IMR-90 (cell line): Measurements from ENCODE around the gene TCF4. TPM values are rescaled to one million over a fixed set of nuclear protein-coding genes. Genes with fewer than 3 reads are reported as not detected.
A peak's percentile ranks its signal among the peaks of the same experiment; 100 is the strongest.

Experiments
- ATAC-seq: fragments of 200-7000 bp; cut with Tn5 transposase; 2 replicates; pipeline ENCODE4 v1.9.1; 2020; ENCODE audit warnings: low read depth, mild to moderate bottlenecking, moderate library complexity
- BruUV-seq: library from RNA; stranded (reverse); fragments of 400-500 nt; replicated peaks from 2 replicates; lab custom pipeline; 2021; lab: Mats Ljungman, UMichigan
- CTCF ChIA-PET: fragments of 300-600 bp; formaldehyde crosslinking; extraction: SDS; loops from one replicate; lab custom pipeline; 2021; ENCODE audit warnings: antibody characterized with exemption; lab: Yijun Ruan, JAX
- POLR2A ChIA-PET: fragments of 300-600 bp; sonication (Branson Sonifier 250); formaldehyde crosslinking; loops from one replicate; lab custom pipeline; 2022; ENCODE audit warnings: antibody characterized with exemption; ENCODE audit not compliant: unreplicated experiment; lab: Charles Lee
- DNase-seq: peaks from one replicate; pipeline ENCODE4 v3.0.0; 2013
- H2AFZ ChIP-seq: replicated peaks from 2 replicates; pipeline ENCODE3; 2013; ENCODE audit warnings: low read length, mild to moderate bottlenecking; ENCODE audit not compliant: poor library complexity
- H2AK5ac ChIP-seq: 2 replicates; pipeline ENCODE4 v1.6.1; 2013; ENCODE audit warnings: low read depth, low read length, inconsistent platforms
- H2AK9ac ChIP-seq: replicated peaks from 2 replicates; pipeline ENCODE3; 2013; ENCODE audit warnings: mild to moderate bottlenecking, low read depth, low read length, moderate library complexity; ENCODE audit not compliant: poor library complexity
- H2BK120ac ChIP-seq: 2 replicates; pipeline ENCODE4 v1.6.1; 2013; ENCODE audit warnings: low read depth, low read length, inconsistent platforms
- H2BK15ac ChIP-seq: 3 replicates; pipeline ENCODE4 v1.6.1; 2013; ENCODE audit warnings: low read depth, low read length, inconsistent platforms
- H2BK20ac ChIP-seq: 2 replicates; pipeline ENCODE4 v1.6.1; 2013; ENCODE audit warnings: low read depth, mild to moderate bottlenecking, inconsistent platforms, low read length, moderate library complexity
- H2BK5ac ChIP-seq: 2 replicates; pipeline ENCODE4 v1.6.1; 2013; ENCODE audit warnings: mild to moderate bottlenecking, low read depth, low read length, inconsistent platforms; ENCODE audit not compliant: poor library complexity, severe bottlenecking
- H3K14ac ChIP-seq: replicated peaks from 2 replicates; pipeline ENCODE4 v1.6.1; 2013; ENCODE audit warnings: low read depth, low read length, inconsistent platforms
- H3K18ac ChIP-seq: 2 replicates; pipeline ENCODE4 v1.6.1; 2013; ENCODE audit warnings: low read depth, low read length, control low read depth
- H3K23ac ChIP-seq: 2 replicates; pipeline ENCODE4 v1.6.1; 2013; ENCODE audit warnings: low read depth, low read length, inconsistent platforms
- H3K27ac ChIP-seq: 2 replicates; pipeline ENCODE4 v1.5.1; 2013; ENCODE audit warnings: mild to moderate bottlenecking, control low read depth, low read length; ENCODE audit not compliant: insufficient read depth
- H3K27me3 ChIP-seq: 2 replicates; pipeline ENCODE4 v1.6.1; 2013; ENCODE audit warnings: low read length; ENCODE audit not compliant: control insufficient read depth, insufficient read depth
- H3K36me3 ChIP-seq: 2 replicates; pipeline ENCODE4 v1.6.1; 2013; ENCODE audit warnings: low read length, mixed read lengths; ENCODE audit not compliant: control insufficient read depth, insufficient read depth
- H3K4ac ChIP-seq: 2 replicates; pipeline ENCODE4 v1.6.1; 2013; ENCODE audit warnings: low read depth, low read length, inconsistent platforms
- H3K4me1 ChIP-seq: 2 replicates; pipeline ENCODE4 v1.6.1; 2013; ENCODE audit warnings: low read length, mixed read lengths; ENCODE audit not compliant: control insufficient read depth, insufficient read depth
- H3K4me2 ChIP-seq: 2 replicates; pipeline ENCODE4 v1.6.1; 2013; ENCODE audit warnings: low read depth, mild to moderate bottlenecking, control low read depth, low read length, moderate library complexity
- H3K4me3 ChIP-seq: 2 replicates; pipeline ENCODE4 v1.5.1; 2013; ENCODE audit warnings: low read depth, mild to moderate bottlenecking, control low read depth, low read length, moderate library complexity; ENCODE audit not compliant: insufficient read depth
- H3K56ac ChIP-seq: 2 replicates; pipeline ENCODE4 v1.6.1; 2013; ENCODE audit warnings: low read length, inconsistent platforms; ENCODE audit not compliant: insufficient read depth; ENCODE audit errors: extremely low read depth
- H3K79me1 ChIP-seq, 2 experiments: 2 replicates each; pipeline ENCODE4 v1.6.1; 2013; ENCODE audit warnings: low read length in 2 of 2, inconsistent platforms in 1 of 2, low read depth in 1 of 2
- H3K9ac ChIP-seq: 2 replicates; pipeline ENCODE4 v1.6.1; 2013; ENCODE audit warnings: low read depth, low read length, control low read depth
- H3K9me1 ChIP-seq: 2 replicates; pipeline ENCODE4 v1.6.1; 2013; ENCODE audit warnings: low read length, inconsistent platforms; ENCODE audit not compliant: insufficient read depth
- H3K9me3 ChIP-seq: 2 replicates; pipeline ENCODE4 v1.6.1; 2013; ENCODE audit warnings: low read length; ENCODE audit not compliant: control insufficient read depth, insufficient read depth
- H4K20me1 ChIP-seq: 2 replicates; pipeline ENCODE4 v1.6.1; 2013; ENCODE audit warnings: low read length, inconsistent platforms; ENCODE audit not compliant: insufficient read depth
- H4K5ac ChIP-seq: 2 replicates; pipeline ENCODE4 v1.6.1; 2013; ENCODE audit warnings: mild to moderate bottlenecking, low read depth, low read length, control low read depth
- H4K8ac ChIP-seq, 2 experiments: 2 replicates each; pipeline ENCODE4 v1.6.1; 2013; ENCODE audit warnings: low read depth in 2 of 2, low read length in 2 of 2, control low read depth in 1 of 2, inconsistent platforms in 1 of 2
- H4K91ac ChIP-seq: 2 replicates; pipeline ENCODE4 v1.6.1; 2013; ENCODE audit warnings: low read depth, low read length, inconsistent platforms; ENCODE audit not compliant: insufficient read depth
- CEBPB ChIP-seq: IDR thresholded peaks from 2 replicates; pipeline ENCODE4 v1.6.1; 2012; ENCODE audit warnings: low read depth, low read length, improper control_type of control experiment
- CHD1 ChIP-seq: IDR thresholded peaks from 2 replicates; pipeline ENCODE4 v1.6.1; 2012; ENCODE audit warnings: low read depth, low read length, improper control_type of control experiment
- CTCF ChIP-seq: conservative IDR thresholded peaks from 2 replicates; pipeline ENCODE4 v1.5.1; 2012; ENCODE audit warnings: mild to moderate bottlenecking, low read depth, low read length, improper control_type of control experiment
- ELK1 ChIP-seq: fragments of 150-350 bp; IDR thresholded peaks from 2 replicates; pipeline ENCODE4 v1.6.1; 2016; ENCODE audit warnings: low read depth, mild to moderate bottlenecking, low read length, moderate library complexity, borderline replicate concordance
- FOS ChIP-seq: fragments of 150-350 bp; IDR thresholded peaks from 2 replicates; pipeline ENCODE4 v1.6.1; 2016; ENCODE audit warnings: low read depth, low read length
- MAFK ChIP-seq: IDR thresholded peaks from 2 replicates; pipeline ENCODE4 v1.6.1; 2012; ENCODE audit warnings: low read depth, low read length, improper control_type of control experiment
- MAZ ChIP-seq: IDR thresholded peaks from 2 replicates; pipeline ENCODE4 v1.6.1; 2012; ENCODE audit warnings: low read depth, mild to moderate bottlenecking, low read length, improper control_type of control experiment, moderate library complexity, borderline replicate concordance
- MXI1 ChIP-seq: IDR thresholded peaks from 2 replicates; pipeline ENCODE4 v1.6.1; 2012; ENCODE audit warnings: low read depth, mild to moderate bottlenecking, low read length, moderate library complexity, borderline replicate concordance
- NFE2L2 ChIP-seq: fragments of 150-350 bp; IDR thresholded peaks from 2 replicates; pipeline ENCODE4 v1.6.1; 2016; ENCODE audit warnings: low read depth, mild to moderate bottlenecking, low read length
- POLR2A ChIP-seq: IDR thresholded peaks from 2 replicates; pipeline ENCODE4 v1.6.1; 2012; ENCODE audit warnings: mild to moderate bottlenecking, low read depth, low read length
- RAD21 ChIP-seq: IDR thresholded peaks from 2 replicates; pipeline ENCODE4 v1.6.1; 2012; ENCODE audit warnings: low read length, improper control_type of control experiment
- RCOR1 ChIP-seq: IDR thresholded peaks from 2 replicates; pipeline ENCODE4 v1.6.1; 2012; ENCODE audit warnings: mild to moderate bottlenecking, low read length, improper control_type of control experiment; ENCODE audit not compliant: insufficient replicate concordance
- RFX5 ChIP-seq: IDR thresholded peaks from 2 replicates; pipeline ENCODE4 v1.8.0; 2012; ENCODE audit warnings: low read depth, mild to moderate bottlenecking, low read length, moderate library complexity
- SMC3 ChIP-seq: fragments of 150-350 bp; IDR thresholded peaks from 2 replicates; pipeline ENCODE4 v1.6.1; 2016; ENCODE audit warnings: low read depth, mild to moderate bottlenecking, antibody characterized with exemption, low read length, moderate library complexity
- USF2 ChIP-seq: fragments of 150-350 bp; IDR thresholded peaks from 2 replicates; pipeline ENCODE4 v1.6.1; 2017; ENCODE audit warnings: mild to moderate bottlenecking, antibody characterized with exemption, low read length, low read depth
- WGBS, 2 experiments: methylation state at CpG; one replicate each; pipeline versions ENCODE4 v1.1.5 to v1.1.7; 2013; ENCODE audit warnings: missing lambda C conversion rate in 2 of 2; ENCODE audit not compliant: insufficient read length in 1 of 2; ENCODE audit errors: extremely low coverage in 2 of 2; 5-methylcytosine and 5-hydroxymethylcytosine counted together
- dilution Hi-C: fragments of 300-500 bp; cut with HindIII; formaldehyde crosslinking; loops from one replicate; pipeline ENCODE4 v1.14.3; 2018; ENCODE audit warnings: low sequenced_read_pairs; ENCODE audit not compliant: unreplicated experiment
- in situ Hi-C: fragments of 300-500 bp; cut with MboI; formaldehyde crosslinking; loops from 3 replicates; pipeline ENCODE4 v1.14.3; 2019; ENCODE audit warnings: low sequenced_read_pairs, inconsistent platforms, mixed read lengths
- intact Hi-C: fragments of 100-400 bp; cut with micrococcal nuclease; formaldehyde crosslinking; loops from 2 replicates; pipeline ENCODE4 v1.10.0; 2022
- polyA plus RNA-seq, 3 experiments: library from polyadenylated mRNA; depleted of rRNA; stranded (reverse); fragments of >200 nt; gene quantifications; 2 replicates each; pipeline ENCODE4 v1.2.3, GENCODE V29; 2012; ENCODE audit warnings: low replicate concordance in 1 of 3
- total RNA-seq: library from RNA; depleted of rRNA; stranded (reverse); fragments of >200 nt; gene quantifications from 2 replicates; pipeline ENCODE4 v1.2.3, GENCODE V29; 2012

Gene TCF4
- total and polyA plus RNA-seq, 2 of the 4 experiments (the other 2 are of a cell fraction), result 30.0 to 87.1 TPM

GRCh38 chr18:55510809-55511208 is 77.2 kb downstream of the TCF4 start:
- H2AK9ac ChIP-seq, result no peak overlapping the region
- H3K9me3 ChIP-seq, result no peaks in the 10 kb centered on the region
- BruUV-seq, result no TSS peak
- H3K79me1 ChIP-seq, result peaks cover 25 to 53% of the 10 kb centered on the region in 2 experiments
- peak overlapping the region; percentile 39 for H3K14ac ChIP-seq
- in situ Hi-C loops, result no loop called here
- peak overlapping the region; percentile 33; the same call in 1 of the 2 replicates for H4K5ac ChIP-seq
- no peaks in the 10 kb centered on the region for H3K36me3 ChIP-seq
- H3K9ac ChIP-seq, result peak overlapping the region; percentile 25; the same call in 1 of the 2 replicates
- H3K27ac ChIP-seq, result peak overlapping the region; percentile 54
- H2BK120ac ChIP-seq, result peak overlapping the region; percentile 43
- peak overlapping the region; percentile 72 for H3K18ac ChIP-seq
- H2BK5ac ChIP-seq, result peak overlapping the region; percentile 97
- peak overlapping the region; percentile 80 for H3K4me2 ChIP-seq
- ChIA-PET CTCF (interaction anchor here (0.6 to 1.0 kb wide), 2 partner anchors 96 to 324 kb away, joined by 3 read pairs; no protein-coding TSS in a partner anchor), POLR2A (no interaction called here)
- H3K4ac ChIP-seq, result peak overlapping the region; percentile 29; the same call in 1 of the 2 replicates
- no CpG with 5 or more reads among the region's 5 CpGs for WGBS, 2 experiments
- peak overlapping the region; percentile 19; the same call in 1 of the 2 replicates for H4K91ac ChIP-seq
- H4K20me1 ChIP-seq, result no peaks in the 10 kb centered on the region
- peaks cover 9% of the 10 kb centered on the region for H3K9me1 ChIP-seq
- H2AK5ac ChIP-seq, result peak overlapping the region; percentile 0; the same call in 1 of the 2 replicates
- dilution Hi-C loops, result no loop called here
- intact Hi-C loops, result no loop called here
- H3K4me1 ChIP-seq, result peaks cover 15% of the 10 kb centered on the region
- H2BK20ac ChIP-seq, result peak overlapping the region; percentile 1; the same call in 1 of the 2 replicates
- no peak overlapping the region for H2AFZ ChIP-seq
- peak overlapping the region; percentile 49; the same call in 1 of the 2 replicates for H3K23ac ChIP-seq
- peak overlapping the region; percentile 14; the same call in 1 of the 2 replicates for H3K4me3 ChIP-seq
- ATAC-seq (peak; percentile 31), DNase-seq (peak; percentile 92)
- H4K8ac ChIP-seq, result peak overlapping the region; percentile 44 to 79; a peak in 2 of 4 replicates
- H3K27me3 ChIP-seq, result no peaks in the 10 kb centered on the region
- 0 out of 3 replicates have a peak overlapping the region, but pooled peaks have one; percentile 1 for H2BK15ac ChIP-seq
- H3K56ac ChIP-seq, result 0 out of 2 replicates have a peak overlapping the region, but pooled peaks have one; percentile 14
- TF ChIP-seq CEBPB, result peak; percentile 34; the same call in 1 of the 2 replicates
- TF ChIP-seq ELK1, result no peak
- TF ChIP-seq FOS, result no peak
- TF ChIP-seq SMC3, result no peak
- no peak for TF ChIP-seq CTCF
- no peak for TF ChIP-seq NFE2L2
- peak; percentile 83 for TF ChIP-seq POLR2A
- no peak for TF ChIP-seq MXI1
- no peak for TF ChIP-seq USF2
- TF ChIP-seq RFX5, result no peak
- no peak for TF ChIP-seq MAFK
- no peak for TF ChIP-seq MAZ
- no peak for TF ChIP-seq RCOR1
- no peak for TF ChIP-seq RAD21
- no peak for TF ChIP-seq CHD1
